HEK293T (cell line): ENCODE measurements around the gene NFS1.

Source experiments
- CTBP1 ChIP-seq: fragments of 450-650 bp; IDR thresholded peaks from 2 replicates; pipeline ENCODE4 v1.6.1; 2016; ENCODE audit warnings: borderline replicate concordance
- ELF4 ChIP-seq: fragments of 450-650 bp; IDR thresholded peaks from 2 replicates; pipeline ENCODE4 v1.6.1; 2017; ENCODE audit warnings: antibody characterized with exemption
- SUZ12 ChIP-seq: fragments of 450-650 bp; IDR thresholded peaks from 2 replicates; pipeline ENCODE4 v1.6.1; 2016; ENCODE audit warnings: mild to moderate bottlenecking
- TARDBP ChIP-seq: fragments of 450-650 bp; IDR thresholded peaks from 2 replicates; pipeline ENCODE4 v1.6.1; 2016

GRCh38 chr20:35731469-35731788 lies 32.3 kb upstream of the NFS1 start:
- no peak for TF ChIP-seq TARDBP
- no peak for TF ChIP-seq SUZ12
- no peak for TF ChIP-seq CTBP1
- TF ChIP-seq ELF4, result no peak
